ENCODE data around the gene ZCCHC7.

The ZCCHC7 gene

GRCh38 chr9:37405350-37405749 is 285.0 kb downstream of the ZCCHC7 start:
- no peak for DNase-seq (ENCODE audit: low read depth in 2 of 2)

GRCh38 chr9:37405764-37406380 is 285.5 kb downstream of the ZCCHC7 start:
- no peak for DNase-seq (ENCODE audit: low read depth in 2 of 2)

- DNase-seq (ENCODE audit: low read depth in 2 of 2) = no peak
Measured at GRCh38 chr9:37406603-37407401, 286.4 kb downstream of the ZCCHC7 start.

GRCh38 chr9:37407468-37407867 is 287.1 kb downstream of the ZCCHC7 start:
- no peak for DNase-seq (ENCODE audit: low read depth in 2 of 2)
